BLaER1 treated with 17β-estradiol and CSF1 and Interleukin-3, amounts not matched to agents 10 nM and 100 nM (cell line): Measurements from ENCODE around the gene REXO5.

Experiments used
- H3K27ac ChIP-seq, 11 experiments: shearing (Covaris generic); formaldehyde crosslinking; 2 replicates each; pipeline ENCODE4 v1.8.1; 2022
- H3K27me3 ChIP-seq, 11 experiments: shearing (Covaris generic); formaldehyde crosslinking; 2 replicates each; pipeline ENCODE4 v1.8.1; 2022
- H3K36me3 ChIP-seq, 11 experiments: shearing (Covaris generic); formaldehyde crosslinking; 2 replicates each; pipeline ENCODE4 v1.8.1; 2022
- H3K4me1 ChIP-seq, 10 experiments: shearing (Covaris generic); formaldehyde crosslinking; 2 replicates each; pipeline ENCODE4 v1.8.1; 2022
- H3K4me2 ChIP-seq, 11 experiments: shearing (Covaris generic); formaldehyde crosslinking; 2 replicates each; pipeline ENCODE4 v1.8.1; 2022
- H3K4me3 ChIP-seq, 10 experiments: shearing (Covaris generic); formaldehyde crosslinking; 2 replicates each; pipeline ENCODE4 v1.8.1; 2022
- H3K9ac ChIP-seq, 11 experiments: shearing (Covaris generic); formaldehyde crosslinking; 2 replicates each; pipeline ENCODE4 v1.8.1; 2022
- H3K9me3 ChIP-seq, 11 experiments: shearing (Covaris generic); formaldehyde crosslinking; replicated peaks in 1 of 11; 2 replicates each; pipeline ENCODE4 v1.8.1; 2022
- H4K20me1 ChIP-seq, 11 experiments: shearing (Covaris generic); formaldehyde crosslinking; 2 replicates each; pipeline ENCODE4 v1.8.1; 2022
- Cebpa-rat ChIP-seq, 11 experiments: shearing (Covaris generic); IDR thresholded peaks; 2 replicates each; pipeline ENCODE4 v1.8.1; 2022

REXO5 gene

DNA sequence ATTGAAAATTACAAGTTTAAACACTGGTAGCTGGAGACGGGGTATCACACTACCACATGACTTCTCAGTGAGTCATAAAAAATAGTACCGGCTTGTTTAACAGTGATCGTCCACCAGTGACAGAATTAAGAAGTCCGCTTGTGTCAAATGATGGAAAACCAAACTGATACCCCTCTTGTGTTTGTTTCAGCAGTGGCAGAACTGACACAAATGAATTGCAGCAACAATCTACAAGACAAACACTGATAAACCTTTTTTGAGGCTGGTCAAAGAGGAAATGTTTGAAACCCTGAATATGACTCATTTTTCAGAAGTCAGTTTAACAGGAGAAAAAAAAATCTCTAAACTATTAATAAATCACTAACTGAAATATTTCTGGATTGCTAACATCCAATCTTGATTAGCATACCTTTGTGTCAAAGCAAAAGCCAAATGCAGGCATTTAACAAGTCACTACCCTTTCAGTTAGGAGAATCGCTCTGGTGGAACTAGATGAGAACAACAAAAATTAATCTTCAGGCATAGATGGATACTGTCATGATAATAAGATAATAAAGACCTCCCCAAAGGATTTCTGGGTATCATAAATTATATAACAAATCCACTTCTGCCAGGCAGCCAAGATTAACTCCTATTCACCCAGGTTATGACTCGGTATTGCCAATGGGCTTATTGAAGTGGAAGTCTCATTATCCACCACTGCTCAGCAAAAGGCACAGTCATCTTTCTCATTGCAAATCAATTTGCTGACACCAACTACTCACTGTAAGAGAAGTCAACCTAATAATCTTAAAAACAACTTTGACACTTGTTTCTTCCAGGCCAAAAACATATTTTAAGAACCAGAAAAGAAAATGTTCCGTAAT, 73.1 kb downstream of the REXO5 start:
- Histone ChIP-seq H3K9ac (peak overlapping the region in 6 of 11 experiments; percentile 11 to 56 (median 18); a peak in 7 of 22 replicates), H3K4me1 (peaks cover 29 to 98% (median 56%) of the 10 kb centered on the region in 10 experiments), H3K27ac (peak overlapping the region; percentile 15 to 69 (median 45); a peak in 20 of 22 replicates), H3K4me2 (peak overlapping the region; percentile 27 to 88 (median 66)), H3K27me3 (no peaks in the 10 kb centered on the region), H4K20me1 (peaks cover 0 to 100% (median 37%) of the 10 kb centered on the region in 11 experiments; a peak in 14 of 22 replicates), H3K9me3 (0 out of 22 replicates have a peak, but pooled peaks cover 0 to 5% (median 0%) of the 10 kb centered on the region in 11 experiments), H3K36me3 (peaks cover 0 to 50% (median 31%) of the 10 kb centered on the region in 11 experiments; a peak in 16 of 22 replicates), H3K4me3 (peak overlapping the region in 2 of 10 experiments; percentile 10 to 25; a peak in 1 of 20 replicates)
- no peak for TF ChIP-seq Cebpa-rat (IDR thresholded peaks at IDR 0.05)

- Histone ChIP-seq H3K9ac (no peak overlapping the region), H4K20me1 (peaks cover 0 to 100% (median 31%) of the 10 kb centered on the region in 11 experiments; a peak in 10 of 22 replicates), H3K4me1 (peaks cover 31 to 98% (median 54%) of the 10 kb centered on the region in 10 experiments), H3K27me3 (no peaks in the 10 kb centered on the region), H3K36me3 (peaks cover 0 to 62% (median 46%) of the 10 kb centered on the region in 11 experiments; a peak in 18 of 22 replicates), H3K9me3 (0 out of 22 replicates have a peak, but pooled peaks cover 0 to 5% (median 0%) of the 10 kb centered on the region in 11 experiments), H3K4me2 (peak overlapping the region in 4 of 11 experiments; percentile 66 to 88 (median 76); a peak in 7 of 22 replicates), H3K4me3 (no peak overlapping the region), H3K27ac (peak overlapping the region in 2 of 11 experiments; percentile 6 to 13; a peak in 2 of 22 replicates)
- no peak for TF ChIP-seq Cebpa-rat (IDR thresholded peaks at IDR 0.05)
Observed at GRCh38 chr16:20880867-20881502, 74.7 kb downstream of the REXO5 start.

DNA sequence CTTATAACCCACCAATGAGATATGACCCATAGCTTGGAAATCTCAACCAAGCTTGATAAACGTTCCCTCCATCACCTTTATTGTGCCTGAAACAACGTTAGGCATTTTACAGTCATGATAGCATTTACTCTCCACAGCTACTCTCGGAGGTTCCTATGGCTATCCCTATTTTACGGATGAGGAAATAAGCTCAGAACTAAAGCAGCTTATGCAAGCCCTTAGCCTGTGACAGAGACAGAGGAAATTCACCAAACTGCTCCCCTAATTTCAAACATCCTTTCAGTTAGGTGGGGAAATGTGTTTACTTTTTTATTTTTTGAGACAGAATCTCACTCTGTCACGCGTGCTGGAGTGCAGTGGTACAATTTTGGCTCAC, 75.2 kb downstream of the REXO5 start:
- Histone ChIP-seq H3K36me3 (peaks cover 0 to 62% (median 48%) of the 10 kb centered on the region in 11 experiments; a peak in 18 of 22 replicates), H3K4me2 (peak overlapping the region in 5 of 11 experiments; percentile 12 to 88 (median 76); a peak in 9 of 22 replicates), H3K27me3 (no peaks in the 10 kb centered on the region), H3K9ac (no peak overlapping the region), H3K9me3 (0 out of 22 replicates have a peak, but pooled peaks cover 0 to 4% (median 0%) of the 10 kb centered on the region in 11 experiments), H3K4me1 (peaks cover 31 to 98% (median 54%) of the 10 kb centered on the region in 10 experiments), H4K20me1 (peaks cover 0 to 100% (median 31%) of the 10 kb centered on the region in 11 experiments; a peak in 10 of 22 replicates), H3K4me3 (no peak overlapping the region), H3K27ac (peak overlapping the region in 4 of 11 experiments; percentile 13 to 30 (median 24); a peak in 2 of 22 replicates)
- no peak for TF ChIP-seq Cebpa-rat (IDR thresholded peaks at IDR 0.05)

DNA sequence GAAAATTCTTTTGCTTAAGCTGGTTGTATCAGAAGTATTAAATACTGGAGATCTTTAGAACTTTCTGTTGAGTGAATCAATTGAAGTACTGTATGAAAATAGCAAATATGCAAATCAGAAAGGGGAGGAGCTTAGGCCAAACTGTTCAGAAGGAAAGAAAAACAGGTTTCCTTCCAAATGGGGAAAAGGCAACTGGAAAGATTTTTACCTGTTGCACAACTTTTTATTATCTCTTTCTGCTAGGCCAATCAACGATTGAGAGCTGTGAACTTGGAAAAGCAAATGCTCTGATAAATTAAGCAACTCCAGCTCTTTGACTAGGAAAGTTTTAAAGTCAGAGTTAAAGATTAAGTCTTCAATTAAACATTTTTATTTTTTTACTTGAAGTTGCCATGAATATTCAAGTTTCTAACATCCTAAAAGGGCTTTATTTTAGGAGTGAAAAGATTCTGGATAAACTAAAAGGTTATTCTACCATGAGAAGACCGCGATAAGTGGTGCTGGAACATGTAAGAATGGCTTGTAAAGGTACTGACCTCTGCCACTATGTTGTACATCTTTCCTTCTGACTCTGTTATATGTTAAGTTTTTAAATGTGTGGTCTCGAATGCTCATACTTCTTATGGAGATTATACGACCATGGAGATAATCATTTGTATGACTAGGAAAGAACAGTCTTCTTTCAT, 77.4 kb downstream of the REXO5 start:
- Histone ChIP-seq H3K27ac (peak overlapping the region in 9 of 11 experiments; percentile 2 to 56 (median 38); a peak in 14 of 22 replicates), H3K36me3 (peaks cover 0 to 63% (median 48%) of the 10 kb centered on the region in 11 experiments; a peak in 20 of 22 replicates), H3K4me2 (peak overlapping the region; percentile 1 to 54 (median 37); a peak in 19 of 22 replicates), H3K4me1 (peaks cover 27 to 100% (median 43%) of the 10 kb centered on the region in 10 experiments), H3K9me3 (no peaks in the 10 kb centered on the region), H3K27me3 (no peaks in the 10 kb centered on the region), H3K9ac (peak overlapping the region in 2 of 11 experiments; percentile 9 to 26; a peak in 2 of 22 replicates), H4K20me1 (peaks cover 0 to 100% (median 35%) of the 10 kb centered on the region in 11 experiments; a peak in 12 of 22 replicates), H3K4me3 (no peak overlapping the region)
- no peak for TF ChIP-seq Cebpa-rat (IDR thresholded peaks at IDR 0.05)

DNA sequence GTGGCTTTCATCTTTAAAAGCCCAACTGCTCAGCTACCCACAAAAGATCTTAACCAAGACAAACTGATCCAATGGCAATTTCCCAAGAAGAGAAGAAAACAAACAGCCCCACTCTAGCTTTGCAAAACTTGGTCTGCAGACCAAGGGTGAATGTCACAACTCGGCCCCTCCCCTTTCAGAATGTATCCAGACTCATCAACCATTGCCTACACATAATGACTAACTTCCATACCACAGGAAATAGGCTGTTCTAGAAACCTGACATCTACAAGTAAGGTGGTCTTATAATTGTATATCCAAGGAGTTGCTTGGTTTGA, 77.9 kb downstream of the REXO5 start:
- TF ChIP-seq Cebpa-rat (IDR thresholded peaks at IDR 0.05), result peak in 4 of 11 experiments; percentile 19 to 66 (median 42); a peak in 5 of 22 replicates
- peaks cover 0 to 100% (median 30%) of the 10 kb centered on the region in 11 experiments; a peak in 12 of 22 replicates for H4K20me1 ChIP-seq
- H3K4me1 ChIP-seq, result peaks cover 22 to 100% (median 38%) of the 10 kb centered on the region in 10 experiments
- H3K27me3 ChIP-seq, result no peaks in the 10 kb centered on the region
- peaks cover 0 to 66% (median 51%) of the 10 kb centered on the region in 11 experiments; a peak in 20 of 22 replicates for H3K36me3 ChIP-seq
- peak overlapping the region in 9 of 11 experiments; percentile 21 to 56 (median 37); a peak in 10 of 22 replicates for H3K27ac ChIP-seq
- peak overlapping the region in 1 of 11 experiments; percentile 9; a peak in 2 of 22 replicates for H3K9ac ChIP-seq
- no peaks in the 10 kb centered on the region for H3K9me3 ChIP-seq
- H3K4me3 ChIP-seq, result no peak overlapping the region
- H3K4me2 ChIP-seq, result peak overlapping the region; percentile 1 to 54 (median 37); a peak in 20 of 22 replicates

DNA sequence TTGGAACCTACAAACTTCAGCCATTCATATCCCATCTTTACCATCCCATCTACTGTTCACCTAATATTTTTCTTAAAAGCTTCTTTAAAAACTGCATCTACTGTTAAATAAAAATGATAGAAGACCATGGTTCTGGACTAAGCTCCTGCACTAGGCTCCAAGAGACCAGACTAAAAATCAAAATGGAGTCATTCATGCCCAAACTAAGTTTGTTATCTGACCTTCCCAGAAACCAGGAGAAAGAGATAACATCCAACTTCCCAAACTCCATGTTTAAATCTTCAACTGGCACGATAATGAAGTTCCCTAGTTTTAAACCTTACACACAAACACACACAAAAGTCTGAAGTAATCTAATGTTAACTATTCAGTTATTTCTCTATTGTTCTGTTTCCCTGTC, 80.0 kb downstream of the REXO5 start:
- peaks cover 14 to 91% (median 23%) of the 10 kb centered on the region in 10 experiments for H3K4me1 ChIP-seq
- H3K4me2 ChIP-seq, result peak overlapping the region in 2 of 11 experiments; percentile 66 to 67; a peak in 3 of 22 replicates
- peaks cover 0 to 100% (median 45%) of the 10 kb centered on the region in 11 experiments; a peak in 14 of 22 replicates for H4K20me1 ChIP-seq
- H3K27ac ChIP-seq, result peak overlapping the region in 1 of 11 experiments; percentile 52; a peak in 1 of 22 replicates
- H3K27me3 ChIP-seq, result no peaks in the 10 kb centered on the region
- no peaks in the 10 kb centered on the region for H3K9me3 ChIP-seq
- H3K36me3 ChIP-seq, result peaks cover 1 to 87% (median 72%) of the 10 kb centered on the region in 11 experiments; a peak in 20 of 22 replicates
- H3K9ac ChIP-seq, result no peak overlapping the region
- no peak for TF ChIP-seq Cebpa-rat (IDR thresholded peaks at IDR 0.05)
- no peak overlapping the region for H3K4me3 ChIP-seq

GRCh38 chr16:20887207-20887606, 80.9 kb downstream of the REXO5 start:
- H3K36me3 ChIP-seq, result peaks cover 8 to 96% (median 81%) of the 10 kb centered on the region in 11 experiments; a peak in 21 of 22 replicates
- H4K20me1 ChIP-seq, result peaks cover 5 to 100% (median 48%) of the 10 kb centered on the region in 11 experiments; a peak in 14 of 22 replicates
- no peaks in the 10 kb centered on the region for H3K27me3 ChIP-seq
- H3K9ac ChIP-seq, result no peak overlapping the region; a peak in 1 of 22 replicates
- H3K4me1 ChIP-seq, result peaks cover 14 to 84% (median 18%) of the 10 kb centered on the region in 10 experiments
- H3K9me3 ChIP-seq, result no peaks in the 10 kb centered on the region
- no peak for TF ChIP-seq Cebpa-rat (IDR thresholded peaks at IDR 0.05)
- H3K27ac ChIP-seq, result peak overlapping the region in 2 of 11 experiments; percentile 52 to 60; a peak in 3 of 22 replicates
- H3K4me2 ChIP-seq, result peak overlapping the region in 3 of 11 experiments; percentile 16 to 67 (median 66); a peak in 5 of 22 replicates
- H3K4me3 ChIP-seq, result no peak overlapping the region
